ENCODE data around the gene OGFOD1.

- no peak for TF ChIP-seq POLR2A (IDR thresholded peaks at IDR 0.05)
- TF ChIP-seq CTCF (IDR thresholded peaks at IDR 0.05), result no peak
These were observed 27.6 kb upstream of the OGFOD1 start for GRCh38 chr16:56423584-56424403.
